Neural cell (in vitro differentiated cells): ENCODE results near the gene ZNF763. TPM values are rescaled to one million over a fixed set of nuclear protein-coding genes. Genes with fewer than 3 reads are reported as not detected.
"Not testable (repeated sequence)": the region's sequence is repeated elsewhere in the genome, so short reads cannot be mapped to it uniquely, and the experiment has no call there.

ENCODE experiments used
- H2AFZ ChIP-seq: fragments of 200-600, 300-800 bp; sonication (generic), shearing (Covaris generic); 2 replicates; pipeline ENCODE4 v1.6.0; 2014; ENCODE audit warnings: low read depth, mild to moderate bottlenecking, antibody characterized with exemption, low read length, moderate library complexity
- H3F3A ChIP-seq: fragments of 200-600 bp; shearing (Covaris generic); 2 replicates; pipeline ENCODE4 v1.6.1; 2016; ENCODE audit warnings: mild to moderate bottlenecking, moderate library complexity, mixed read lengths, antibody characterized with exemption, low read length; ENCODE audit not compliant: insufficient read depth, poor library complexity, severe bottlenecking
- H3K27ac ChIP-seq: fragments of 200-600, 300-800 bp; sonication (generic), shearing (Covaris generic); 2 replicates; pipeline ENCODE4 v1.5.1; 2014; ENCODE audit warnings: mild to moderate bottlenecking, low read length, moderate library complexity
- H3K27me3 ChIP-seq: fragments of 300-800, 200-600 bp; sonication (generic), shearing (Covaris generic); 2 replicates; pipeline ENCODE4 v1.6.0; 2014; ENCODE audit warnings: mild to moderate bottlenecking, low read depth, low read length, moderate library complexity; ENCODE audit not compliant: insufficient read depth
- H3K36me3 ChIP-seq: fragments of 300-800, 200-600 bp; sonication (generic), shearing (Covaris generic); 2 replicates; pipeline ENCODE4 v1.5.1; 2014; ENCODE audit warnings: mild to moderate bottlenecking, antibody characterized with exemption, low read length, moderate library complexity; ENCODE audit not compliant: insufficient read depth
- H3K4me2 ChIP-seq: fragments of 300-800, 200-600 bp; sonication (generic), shearing (Covaris generic); 2 replicates; pipeline ENCODE4 v1.6.0; 2014; ENCODE audit warnings: mild to moderate bottlenecking, low read length
- H3K4me3 ChIP-seq: fragments of 300-800, 200-600 bp; sonication (generic), shearing (Covaris generic); 2 replicates; pipeline ENCODE4 v1.5.1; 2014; ENCODE audit warnings: mild to moderate bottlenecking, low read length, moderate library complexity
- H3K79me2 ChIP-seq: fragments of 200-600 bp; shearing (Covaris generic); replicated peaks from 2 replicates; pipeline ENCODE4 v1.6.0; 2014; ENCODE audit warnings: mild to moderate bottlenecking, low read length, moderate library complexity; ENCODE audit not compliant: insufficient read depth
- H3K9ac ChIP-seq: fragments of 300-800, 200-600 bp; sonication (generic), shearing (Covaris generic); 2 replicates; pipeline ENCODE4 v1.6.1; 2016; ENCODE audit warnings: mild to moderate bottlenecking, low read length, mixed read lengths
- H3K9me2 ChIP-seq: fragments of 200-600 bp; shearing (Covaris generic); 2 replicates; pipeline ENCODE4 v1.6.1; 2016; ENCODE audit warnings: mild to moderate bottlenecking, low read length, mixed read lengths; ENCODE audit not compliant: insufficient read depth
- H3K9me3 ChIP-seq: fragments of 200-600, 300-800 bp; sonication (generic), shearing (Covaris generic); 2 replicates; pipeline ENCODE4 v1.6.1; 2016; ENCODE audit warnings: mild to moderate bottlenecking, mixed run types, low read length, moderate library complexity, mixed read lengths
- H4K20me1 ChIP-seq: fragments of 200-600 bp; shearing (Covaris generic); 2 replicates; pipeline ENCODE4 v1.6.1; 2016; ENCODE audit warnings: mild to moderate bottlenecking, mixed run types; ENCODE audit not compliant: insufficient read depth
- CTCF ChIP-seq: fragments of 450-650 bp; IDR thresholded peaks from 2 replicates; pipeline ENCODE4 v1.5.1; 2014; ENCODE audit warnings: antibody characterized with exemption, mild to moderate bottlenecking, moderate library complexity; ENCODE audit not compliant: poor library complexity, severe bottlenecking
- EP300 ChIP-seq: fragments of 450-650 bp; conservative IDR thresholded peaks from 2 replicates; pipeline ENCODE4 v1.6.1; 2014; ENCODE audit warnings: antibody characterized with exemption, mild to moderate bottlenecking, moderate library complexity; ENCODE audit not compliant: poor library complexity, severe bottlenecking
- MXI1 ChIP-seq: fragments of 450-650 bp; conservative IDR thresholded peaks from 2 replicates; pipeline ENCODE4 v1.6.1; 2014; ENCODE audit warnings: antibody characterized with exemption, mild to moderate bottlenecking; ENCODE audit not compliant: poor library complexity, severe bottlenecking
- POLR2AphosphoS5 ChIP-seq: IDR thresholded peaks from 2 replicates; pipeline ENCODE4 v1.6.1; 2012
- RAD21 ChIP-seq: fragments of 450-650 bp; conservative IDR thresholded peaks from 2 replicates; pipeline ENCODE4 v1.6.1; 2014; ENCODE audit warnings: antibody characterized with exemption, mild to moderate bottlenecking, moderate library complexity
- REST ChIP-seq: IDR thresholded peaks from 2 replicates; pipeline ENCODE4 v1.6.1; 2012; ENCODE audit warnings: borderline replicate concordance
- SMC3 ChIP-seq: fragments of 450-650 bp; conservative IDR thresholded peaks from 2 replicates; pipeline ENCODE4 v1.6.1; 2014; ENCODE audit warnings: antibody characterized with exemption, mild to moderate bottlenecking, moderate library complexity; ENCODE audit not compliant: poor library complexity
- TAF1 ChIP-seq: IDR thresholded peaks from 2 replicates; pipeline ENCODE4 v1.6.1; 2012; ENCODE audit warnings: low read depth
- polyA plus RNA-seq: library from polyadenylated mRNA; depleted of rRNA; stranded (reverse); fragments of >200 nt; gene quantifications from 2 replicates; pipeline ENCODE4 v1.2.3, GENCODE V29; 2014

ZNF763 gene
- polyA plus RNA-seq, 1 donor from 2014 or later = 12.8 TPM

- H3K27ac ChIP-seq = no peak overlapping the region
Observed at GRCh38 chr19:11927227-11927626, 37.6 kb upstream of the ZNF763 start.

GRCh38 chr19:11931051-11931450 lies 33.8 kb upstream of the ZNF763 start:
- no peaks in the 10 kb centered on the region for H3K9me3 ChIP-seq
- no peaks in the 10 kb centered on the region for H3F3A ChIP-seq

More at GRCh38 chr19:11927227-11927626, 37.6 kb upstream of the ZNF763 start:
- no peak overlapping the region for H2AFZ ChIP-seq
- no peak overlapping the region for H3K9ac ChIP-seq
- no peaks in the 10 kb centered on the region for H3K27me3 ChIP-seq
- peaks cover 18% of the 10 kb centered on the region for H3K79me2 ChIP-seq
- H3K9me3 ChIP-seq = no peaks in the 10 kb centered on the region
- no peaks in the 10 kb centered on the region for H4K20me1 ChIP-seq
- H3F3A ChIP-seq = no peaks in the 10 kb centered on the region
- TF ChIP-seq POLR2AphosphoS5 = no peak
- TF ChIP-seq EP300 = no peak
- TF ChIP-seq SMC3 = no peak
- TF ChIP-seq MXI1 = no peak
- no peak overlapping the region for H3K4me2 ChIP-seq
- no peaks in the 10 kb centered on the region for H3K36me3 ChIP-seq
- H3K9me2 ChIP-seq = no peaks in the 10 kb centered on the region
- no peak overlapping the region for H3K4me3 ChIP-seq

GRCh38 chr19:11931513-11931912 lies 33.3 kb upstream of the ZNF763 start:
- H3K79me2 ChIP-seq = peaks cover 27% of the 10 kb centered on the region
- H3F3A ChIP-seq = no peaks in the 10 kb centered on the region
- H3K9me3 ChIP-seq = no peaks in the 10 kb centered on the region
- no peak overlapping the region for H3K9ac ChIP-seq
- TF ChIP-seq CTCF (no peak), EP300 (no peak), TAF1 (no peak), REST (no peak)
- no peak overlapping the region for H3K4me3 ChIP-seq
- H3K27me3 ChIP-seq = no peaks in the 10 kb centered on the region
- no peaks in the 10 kb centered on the region for H3K36me3 ChIP-seq
- no peaks in the 10 kb centered on the region for H4K20me1 ChIP-seq
- no peak overlapping the region for H2AFZ ChIP-seq
- no peak overlapping the region for H3K4me2 ChIP-seq
- H3K27ac ChIP-seq = no peak overlapping the region
- H3K9me2 ChIP-seq = no peaks in the 10 kb centered on the region

More at GRCh38 chr19:11931051-11931450, 33.8 kb upstream of the ZNF763 start:
- H2AFZ ChIP-seq = no peak overlapping the region
- TF ChIP-seq REST (no peak), TAF1 (no peak), RAD21 (no peak)
- H3K9me2 ChIP-seq = no peaks in the 10 kb centered on the region
- no peak overlapping the region for H3K4me2 ChIP-seq
- H3K79me2 ChIP-seq = peaks cover 27% of the 10 kb centered on the region
- no peak overlapping the region for H3K9ac ChIP-seq
- H4K20me1 ChIP-seq = no peaks in the 10 kb centered on the region
- H3K27ac ChIP-seq = no peak overlapping the region
- no peak overlapping the region for H3K4me3 ChIP-seq
- no peaks in the 10 kb centered on the region for H3K27me3 ChIP-seq
- H3K36me3 ChIP-seq = no peaks in the 10 kb centered on the region

- H3K79me2 ChIP-seq = peaks cover 14% of the 10 kb centered on the region
- H4K20me1 ChIP-seq, H3K9me3 ChIP-seq, H3F3A ChIP-seq, H3K27ac ChIP-seq, H3K9ac ChIP-seq, H3K4me2 ChIP-seq, H3K4me3 ChIP-seq, H3K36me3 ChIP-seq, H2AFZ ChIP-seq, H3K27me3 ChIP-seq, H3K9me2 ChIP-seq: not testable (repeated sequence)
Observed at GRCh38 chr19:11935829-11936228, 29.0 kb upstream of the ZNF763 start.
